Pancreas (tissue), 10 donors: ENCODE measurements around the gene IL11RA. TPM values are rescaled to one million over a fixed set of nuclear protein-coding genes. Genes with fewer than 3 reads are reported as not detected.

ENCODE experiments used
- ATAC-seq, 4 donors: fragments of 200-7000 bp; cut with Tn5 transposase; one replicate each; pipeline versions ENCODE4 v1.8.0 to v1.9.1; 2020; ENCODE audit warnings: mild to moderate bottlenecking in 4 of 4, moderate library complexity in 4 of 4
- DNase-seq, 6 donors: peaks; one replicate each; pipeline ENCODE4 v3.0.0-alpha.2; 2020
- FAIRE-seq: peaks from 2 replicates; lab custom pipeline; 2012; peaks lifted over from hg19 to GRCh38; lab: Jason Lieb, UNC
- H3K27ac ChIP-seq, 4 donors: fragments of 200-600 bp; sonication (generic); 1 replicate in 3 of 4; 2 replicates in 1 of 4; pipeline versions ENCODE4 v1.5.0 to v1.8.0; 2020
- H3K27me3 ChIP-seq, 4 donors: fragments of 200-600 bp; one replicate each; pipeline ENCODE4 v1.8.0; 2021
- H3K36me3 ChIP-seq, 3 donors: fragments of 200-600 bp; sonication (generic) in 1 of 3; one replicate each; pipeline versions ENCODE4 v1.5.0 to v1.8.0; 2020 to 2021
- H3K4me1 ChIP-seq, 3 donors: fragments of 200-600 bp; one replicate each; pipeline ENCODE4 v1.8.0; 2021
- H3K4me3 ChIP-seq, 4 donors: fragments of 200-600 bp; sonication (generic) in 2 of 4; one replicate each; pipeline versions ENCODE4 v1.5.0 to v1.8.0; 2020 to 2021
- H3K9me3 ChIP-seq, 4 donors: fragments of 200-600 bp; one replicate each; pipeline ENCODE4 v1.8.0; 2021
- whole genome bisulfite sequencing, 2 donors: extraction: QIAGEN DNeasy Blood & Tissue Kit; methylation state at CpG; one replicate each; pipeline ENCODE4 v1.1.7; 2013; 5-methylcytosine and 5-hydroxymethylcytosine counted together
- intact Hi-C, 3 donors: fragments of 100-400 bp; cut with DNase I; formaldehyde crosslinking; loops; one replicate each; pipeline versions ENCODE4 v1.11.1 to v1.14.2; 2022
- polyA plus RNA-seq, 2 donors: library from polyadenylated mRNA; stranded (reverse); fragments of 200-250 nt; gene quantifications; one replicate each; pipeline ENCODE4 v1.2.3, GENCODE V29; 2013
- total RNA-seq, 6 donors: library from RNA; stranded (reverse); fragmentation: NEBNext Ultra II Directional in 4 of 6; extraction: Animal tissue kit (Norgen Biotek cat#: 25700) in 4 of 6; gene quantifications; one replicate each; pipeline versions ENCODE4 v1.2.1 to v1.2.4, GENCODE V29; 2021 to 2023
- TF ChIP-seq, protein P1 (sequence below), 4 donors: fragments of 200-600 bp; sonication (generic) in 3 of 4; IDR thresholded peaks; one replicate each; pipeline versions ENCODE4 v1.5.0 to v1.8.0; 2021; ENCODE audit warnings: antibody characterized with exemption in 4 of 4
- donor health status: healthy with polysubstance abuse.
- donor health status: DM: no; HTN: no; CAD: no; lungs with moderate emphysema.
- donor health status: DM: no; HTN: no; CAD: no.
- donor health status: control.
- donor health status: control.
- donor health status: Bipolar disorder and iron deficiency.
- donor health status: DM: yes; HTN: yes; CAD: no.
- donor health status: DM: no; HTN: no; CAD: no.
- donor health status: DM: no; HTN: no; CAD: no.
- donor health status: DM: yes; HTN: yes; CAD: no.

The IL11RA gene
- total and polyA plus RNA-seq, 8 donors = 4.1 to 30.0 (median 7.3) TPM

DNA sequence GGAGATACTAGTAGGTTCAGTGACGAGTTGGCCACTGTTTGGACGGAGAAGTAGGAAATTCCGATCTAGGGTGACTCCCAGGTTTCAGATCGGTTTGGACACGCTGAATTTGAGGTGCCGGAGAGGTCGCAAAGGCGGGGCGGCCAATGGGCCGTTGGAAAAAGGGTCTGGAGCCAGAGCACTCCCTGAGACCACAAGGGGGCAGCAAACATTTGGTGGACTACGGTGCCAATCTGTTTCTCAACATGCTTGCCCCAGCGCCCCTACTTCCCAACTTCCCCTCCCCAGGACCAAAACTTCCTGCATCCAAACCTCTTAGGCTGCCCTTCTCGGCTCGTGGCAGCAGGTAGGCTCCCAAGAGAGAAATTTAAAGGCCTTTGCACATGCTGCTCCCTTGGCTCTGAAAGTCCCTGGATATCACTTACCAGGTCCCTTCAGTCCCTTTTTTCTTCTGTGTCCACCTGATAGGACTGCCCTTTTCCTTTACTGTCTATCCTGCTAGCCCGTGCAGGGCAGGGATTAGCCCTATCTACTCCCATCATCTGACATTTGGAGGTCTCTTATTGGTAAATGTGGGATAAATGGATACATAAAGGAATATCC is 39.1 kb upstream of the IL11RA start:
- ATAC-seq (peak; percentile 78 to 89 (median 84)), FAIRE-seq (no peak), DNase-seq (peak in 5 of 6 donors; percentile 65 to 80 (median 76))
- TF ChIP-seq, protein P1, sequence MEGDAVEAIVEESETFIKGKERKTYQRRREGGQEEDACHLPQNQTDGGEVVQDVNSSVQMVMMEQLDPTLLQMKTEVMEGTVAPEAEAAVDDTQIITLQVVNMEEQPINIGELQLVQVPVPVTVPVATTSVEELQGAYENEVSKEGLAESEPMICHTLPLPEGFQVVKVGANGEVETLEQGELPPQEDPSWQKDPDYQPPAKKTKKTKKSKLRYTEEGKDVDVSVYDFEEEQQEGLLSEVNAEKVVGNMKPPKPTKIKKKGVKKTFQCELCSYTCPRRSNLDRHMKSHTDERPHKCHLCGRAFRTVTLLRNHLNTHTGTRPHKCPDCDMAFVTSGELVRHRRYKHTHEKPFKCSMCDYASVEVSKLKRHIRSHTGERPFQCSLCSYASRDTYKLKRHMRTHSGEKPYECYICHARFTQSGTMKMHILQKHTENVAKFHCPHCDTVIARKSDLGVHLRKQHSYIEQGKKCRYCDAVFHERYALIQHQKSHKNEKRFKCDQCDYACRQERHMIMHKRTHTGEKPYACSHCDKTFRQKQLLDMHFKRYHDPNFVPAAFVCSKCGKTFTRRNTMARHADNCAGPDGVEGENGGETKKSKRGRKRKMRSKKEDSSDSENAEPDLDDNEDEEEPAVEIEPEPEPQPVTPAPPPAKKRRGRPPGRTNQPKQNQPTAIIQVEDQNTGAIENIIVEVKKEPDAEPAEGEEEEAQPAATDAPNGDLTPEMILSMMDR (IDR thresholded peaks at IDR 0.05) = peak; percentile 74 to 86 (median 78)
- no peaks in the 10 kb centered on the region for H3K9me3 ChIP-seq
- H3K4me3 ChIP-seq = peak overlapping the region; percentile 48 to 71 (median 58)
- H3K36me3 ChIP-seq = peaks cover 0 to 15% (median 7%) of the 10 kb centered on the region in 3 donors
- 0 to 1% methylated on average over 13 to 15 of the region's 15 CpGs for WGBS, 2 donors
- intact Hi-C loops = no loop called here
- H3K27ac ChIP-seq = peak overlapping the region in 2 of 4 donors; percentile 69 to 77
- H3K4me1 ChIP-seq = peaks cover 0 to 6% (median 4%) of the 10 kb centered on the region in 3 donors
- no peaks in the 10 kb centered on the region for H3K27me3 ChIP-seq

DNA sequence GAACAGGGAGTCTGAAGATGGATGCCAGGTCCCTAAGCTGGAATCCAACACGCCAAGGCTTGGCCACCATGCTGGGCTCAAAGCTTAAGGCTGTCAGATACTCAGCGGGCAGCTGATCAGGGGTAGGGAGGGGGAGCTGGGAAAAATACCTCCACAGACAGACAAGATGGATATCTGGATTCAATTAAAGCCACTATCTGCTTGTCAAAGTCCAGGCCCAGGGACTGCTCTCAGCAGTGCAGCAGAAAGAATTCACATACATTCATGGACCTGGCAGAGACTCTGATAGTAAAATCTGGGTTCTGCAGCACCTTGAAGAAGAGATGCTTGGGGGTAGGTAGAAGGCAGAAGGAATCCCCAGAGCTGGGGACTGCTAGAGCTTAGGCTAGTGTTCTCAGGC is 36.9 kb upstream of the IL11RA start:
- TF ChIP-seq, protein P1 (IDR thresholded peaks at IDR 0.05) = no peak

DNA sequence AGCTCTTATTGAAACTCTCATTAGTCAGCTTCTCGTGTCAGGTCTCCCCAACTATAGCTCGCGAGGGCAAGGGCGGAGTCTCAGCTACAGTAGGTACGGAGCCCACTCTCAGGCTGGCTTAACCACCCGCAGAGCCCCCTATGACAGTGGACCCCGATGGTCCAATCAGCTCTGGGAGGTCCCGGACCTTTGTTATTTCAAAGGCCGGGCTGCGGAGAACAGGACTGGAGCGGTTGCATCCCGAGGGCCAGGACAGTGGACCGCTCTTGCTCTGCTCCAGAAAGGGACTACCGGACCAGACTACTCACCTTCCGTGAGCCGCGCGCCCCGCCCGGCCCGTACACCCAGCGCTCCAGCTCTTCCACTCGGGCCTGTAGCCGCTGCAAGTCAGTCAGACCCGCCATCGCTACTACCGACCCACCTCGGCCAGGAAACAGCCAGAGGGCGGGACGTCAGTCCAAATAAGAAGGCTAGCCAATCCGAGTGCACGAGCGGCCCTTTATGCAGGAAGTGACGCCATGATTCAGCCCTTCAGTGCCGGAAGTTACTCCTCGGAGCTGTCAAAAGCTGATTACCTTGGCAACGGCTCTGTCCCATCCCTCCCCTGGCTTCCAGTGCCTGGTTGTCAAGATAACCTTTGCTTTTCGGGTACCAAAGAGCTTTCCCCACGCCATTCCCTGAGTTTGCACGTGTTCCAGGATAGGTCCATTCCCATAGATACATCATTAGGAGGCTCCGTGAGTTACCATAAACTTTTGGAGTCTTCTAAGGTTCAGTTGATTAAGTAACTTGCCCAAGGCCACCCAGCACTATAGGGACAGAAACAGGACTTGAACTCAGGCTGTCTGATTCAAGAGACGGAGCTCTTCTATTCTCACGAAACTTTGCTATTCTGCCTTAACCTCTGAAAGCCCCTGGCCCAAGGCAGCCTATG is 31.7 kb upstream of the IL11RA start, which contains the start of gene DCTN3:
Gene DCTN3, minus strand, starts transcription at position 435 of the 934 bp plus-strand sequence. Its CDS starts 31 bp downstream, at position 404.
- Histone ChIP-seq H3K27ac (no peak within 1 kb of the TSS), H3K27me3 (peaks cover 0 to 18% (median 6%) of the 10 kb centered on the region in 4 donors), H3K36me3 (peaks cover 0 to 21% (median 7%) of the 10 kb centered on the region in 3 donors), H3K9me3 (no peaks in the 10 kb centered on the region), H3K4me3 (peak within 1 kb of the TSS; percentile 84 to 94 (median 92)), H3K4me1 (peaks cover 0 to 8% (median 5%) of the 10 kb centered on the region in 3 donors)
- peak; percentile 73 for FAIRE-seq
- intact Hi-C loops = no loop called here
- peak; percentile 82 to 95 (median 92) for DNase-seq
- peak; percentile 99 to 100 (median 100) for ATAC-seq
- TF ChIP-seq, protein P1 (IDR thresholded peaks at IDR 0.05) = no peak
- 3 to 4% methylated on average over 42 to 43 of the region's 43 CpGs for WGBS, 2 donors

More for the DNA sequence above, 36.9 kb upstream of the IL11RA start:
- no peak for ATAC-seq
- H3K9me3 ChIP-seq = no peaks in the 10 kb centered on the region
- H3K4me1 ChIP-seq = peaks cover 0 to 10% (median 9%) of the 10 kb centered on the region in 3 donors
- FAIRE-seq = no peak
- peaks cover 0 to 21% (median 7%) of the 10 kb centered on the region in 3 donors for H3K36me3 ChIP-seq
- H3K4me3 ChIP-seq = no peak overlapping the region
- no peaks in the 10 kb centered on the region for H3K27me3 ChIP-seq
- intact Hi-C loops = no loop called here
- DNase-seq = no peak
- 90 to 94% methylated on average over 2 of the region's 2 CpGs for WGBS, 2 donors
- H3K27ac ChIP-seq = no peak overlapping the region

DNA sequence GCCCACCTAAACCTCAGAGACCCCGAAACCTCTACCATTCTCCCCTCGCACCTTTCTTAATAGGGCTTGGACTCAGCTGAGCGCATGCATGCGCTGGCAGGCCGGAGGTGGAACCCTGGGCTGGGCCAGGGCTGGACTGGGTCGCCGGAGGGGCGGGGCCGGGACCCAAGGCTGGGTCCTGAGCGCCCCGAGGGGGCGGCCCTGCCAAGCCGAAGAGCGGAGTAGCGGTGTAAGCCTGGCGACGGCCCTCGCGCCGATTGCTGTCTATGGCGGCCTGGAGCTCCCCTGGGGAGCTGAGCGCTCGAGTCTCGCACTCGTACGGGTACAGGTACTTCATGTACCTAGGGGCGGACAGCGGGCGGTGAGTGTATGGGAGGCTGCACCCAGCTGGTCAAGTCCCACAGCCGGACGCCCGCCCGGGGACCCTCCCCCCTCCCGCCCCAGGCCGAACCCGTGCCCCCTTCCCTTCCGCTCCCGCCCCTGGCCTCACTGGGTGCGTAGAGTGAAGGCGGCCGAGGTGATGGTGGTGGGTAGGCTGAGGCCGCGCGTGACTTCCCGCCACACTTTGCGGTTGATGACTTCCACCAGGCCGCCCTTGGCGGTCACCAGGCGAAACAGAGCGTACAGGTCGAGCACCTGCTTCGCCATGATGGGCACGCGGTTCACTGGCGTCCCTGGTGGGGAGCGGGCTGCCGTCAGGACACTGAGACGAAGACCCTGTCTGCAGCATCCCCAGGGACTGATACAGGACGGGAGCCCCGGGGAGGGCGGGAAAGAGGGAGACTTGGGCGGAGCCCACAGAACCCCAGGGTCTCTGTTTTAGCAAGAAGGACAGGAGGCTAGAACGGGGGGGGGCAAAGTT is 28.4 kb upstream of the IL11RA start:
- Histone ChIP-seq H3K27me3 (peaks cover 0 to 28% (median 8%) of the 10 kb centered on the region in 4 donors), H3K36me3 (no peaks in the 10 kb centered on the region), H3K4me1 (peaks cover 0 to 11% (median 5%) of the 10 kb centered on the region in 3 donors), H3K4me3 (no peak overlapping the region), H3K9me3 (no peaks in the 10 kb centered on the region), H3K27ac (no peak overlapping the region)
- intact Hi-C loops = no loop called here
- DNase-seq = no peak
- FAIRE-seq = no peak
- 19 to 23% methylated on average over 45 to 63 of the region's 63 CpGs for WGBS, 2 donors
- TF ChIP-seq, protein P1 (IDR thresholded peaks at IDR 0.05) = no peak
- no peak for ATAC-seq
